ENCODE data around the gene BRMS1L. TPM values are rescaled to one million over a fixed set of nuclear protein-coding genes. Genes with fewer than 3 reads are reported as not detected.

BRMS1L gene
- total RNA-seq, 1 experiment from 2014 or later, result 11.4 TPM

DNA sequence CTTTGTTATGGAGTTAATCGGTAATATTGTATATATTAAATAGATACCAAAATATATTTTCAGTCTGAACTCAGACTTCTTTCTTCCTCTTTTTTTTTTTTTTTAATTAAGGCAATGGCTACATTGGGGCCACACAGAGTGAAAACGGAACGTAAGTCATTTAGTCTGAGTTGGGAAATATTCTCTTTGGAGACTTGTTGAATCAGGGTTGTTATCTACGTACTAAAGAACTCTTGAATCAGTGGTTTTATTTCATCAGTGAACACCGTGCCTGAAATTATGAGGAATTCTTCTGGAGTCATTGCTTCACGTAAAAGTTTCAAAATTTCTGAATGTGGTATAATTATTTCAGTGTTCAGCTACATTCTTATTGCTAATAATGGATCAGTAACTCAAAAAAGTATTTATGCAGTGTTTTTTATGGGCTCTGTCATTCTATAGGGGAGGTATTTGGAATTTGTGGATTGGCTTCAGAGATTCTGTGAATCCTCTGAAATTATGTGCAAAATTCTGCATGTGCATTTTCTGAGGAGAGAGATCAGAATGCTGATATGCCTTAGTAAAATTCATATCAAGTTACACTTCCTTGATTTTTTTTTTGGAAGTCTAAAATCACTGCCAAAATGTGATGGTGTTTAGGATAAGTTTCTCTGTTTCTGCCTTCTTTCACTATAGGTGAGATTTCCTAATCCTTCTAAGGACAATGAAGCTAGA is 39.6 kb downstream of the BRMS1L start:
- H3K4me1 ChIP-seq, result no peaks in the 10 kb centered on the region
- Mint-ChIP-seq H3K9me3 (ENCODE audit: unreplicated experiment) (no peaks in the 10 kb centered on the region), H3K36me3 (ENCODE audit: insufficient read depth, unreplicated experiment) (no peaks in the 10 kb centered on the region), H3K4me3 (ENCODE audit: unreplicated experiment) (no peak overlapping the region), H3K4me1 (ENCODE audit: low read depth, unreplicated experiment) (no peaks in the 10 kb centered on the region), H3K27ac (ENCODE audit: unreplicated experiment) (no peak overlapping the region), H3K27me3 (ENCODE audit: insufficient read depth, unreplicated experiment) (no peaks in the 10 kb centered on the region)
- ChIA-PET CTCF (no interaction called here), POLR2A (no interaction called here)
- DNase-seq, result no peak
- no peaks in the 10 kb centered on the region for H3K36me3 ChIP-seq (ENCODE audit: control insufficient read depth, insufficient read depth, low read length)
- no peaks in the 10 kb centered on the region for H3K27me3 ChIP-seq (replicated peaks; ENCODE audit: control insufficient read depth, insufficient read depth, low read length)
- BruUV-seq (replicated peaks), result no TSS peak
- no peak overlapping the region for H3K4me3 ChIP-seq (ENCODE audit: low read depth, low read length)
- TF ChIP-seq CTCF (IDR thresholded peaks at IDR 0.05; ENCODE audit: insufficient read depth in 1 of 2, low read depth in 1 of 2, low read length in 1 of 2, severe bottlenecking in 1 of 2, unreplicated experiment in 1 of 2), result no peak
- H3K9me3 ChIP-seq, result no peaks in the 10 kb centered on the region
- intact Hi-C loops (cut with micrococcal nuclease; ENCODE audit: unreplicated experiment), result no loop called here

GRCh38 chr14:35866595-35867279 is 40.6 kb downstream of the BRMS1L start:
- Histone ChIP-seq H3K27me3 (replicated peaks; ENCODE audit: control insufficient read depth, insufficient read depth, low read length) (no peaks in the 10 kb centered on the region), H3K4me3 (ENCODE audit: low read depth, low read length) (no peak overlapping the region), H3K4me1 (no peaks in the 10 kb centered on the region), H3K36me3 (ENCODE audit: control insufficient read depth, insufficient read depth, low read length) (no peaks in the 10 kb centered on the region), H3K9me3 (no peaks in the 10 kb centered on the region)
- H3K9me3 Mint-ChIP-seq (ENCODE audit: unreplicated experiment), result no peaks in the 10 kb centered on the region
- TF ChIP-seq CTCF (IDR thresholded peaks at IDR 0.05; ENCODE audit: insufficient read depth in 1 of 2, low read depth in 1 of 2, low read length in 1 of 2, severe bottlenecking in 1 of 2, unreplicated experiment in 1 of 2), result no peak
- no TSS peak for BruUV-seq (replicated peaks)
- no peak for DNase-seq
- H3K27me3 Mint-ChIP-seq (ENCODE audit: insufficient read depth, unreplicated experiment), result no peaks in the 10 kb centered on the region
- H3K36me3 Mint-ChIP-seq (ENCODE audit: insufficient read depth, unreplicated experiment), result no peaks in the 10 kb centered on the region
- H3K4me3 Mint-ChIP-seq (ENCODE audit: unreplicated experiment), result no peak overlapping the region
- H3K27ac Mint-ChIP-seq (ENCODE audit: unreplicated experiment), result no peak overlapping the region
- no peaks in the 10 kb centered on the region for H3K4me1 Mint-ChIP-seq (ENCODE audit: low read depth, unreplicated experiment)
- ChIA-PET POLR2A (no interaction called here), CTCF (no interaction called here)
- intact Hi-C loops (cut with micrococcal nuclease; ENCODE audit: unreplicated experiment), result no loop called here

GRCh38 chr14:35867280-35867629 is 41.1 kb downstream of the BRMS1L start:
- DNase-seq, result no peak
- no peak for TF ChIP-seq CTCF (IDR thresholded peaks at IDR 0.05; ENCODE audit: insufficient read depth in 1 of 2, low read depth in 1 of 2, low read length in 1 of 2, severe bottlenecking in 1 of 2, unreplicated experiment in 1 of 2)
- Histone ChIP-seq H3K27me3 (replicated peaks; ENCODE audit: control insufficient read depth, insufficient read depth, low read length) (no peaks in the 10 kb centered on the region), H3K9me3 (no peaks in the 10 kb centered on the region), H3K4me3 (ENCODE audit: low read depth, low read length) (no peak overlapping the region), H3K4me1 (no peaks in the 10 kb centered on the region), H3K36me3 (ENCODE audit: control insufficient read depth, insufficient read depth, low read length) (no peaks in the 10 kb centered on the region)
- ChIA-PET CTCF (no interaction called here), POLR2A (no interaction called here)
- Mint-ChIP-seq H3K27me3 (ENCODE audit: insufficient read depth, unreplicated experiment) (no peaks in the 10 kb centered on the region), H3K9me3 (ENCODE audit: unreplicated experiment) (no peaks in the 10 kb centered on the region), H3K4me3 (ENCODE audit: unreplicated experiment) (no peak overlapping the region), H3K4me1 (ENCODE audit: low read depth, unreplicated experiment) (no peaks in the 10 kb centered on the region), H3K27ac (ENCODE audit: unreplicated experiment) (no peak overlapping the region), H3K36me3 (ENCODE audit: insufficient read depth, unreplicated experiment) (no peaks in the 10 kb centered on the region)
- BruUV-seq (replicated peaks), result no TSS peak
- intact Hi-C loops (cut with micrococcal nuclease; ENCODE audit: unreplicated experiment), result no loop called here
